K562 (cell line): ENCODE results near the gene SRGAP2B. TPM values are rescaled to one million over a fixed set of nuclear protein-coding genes. Genes with fewer than 3 reads are reported as not detected.
A peak's percentile ranks its signal among the peaks of the same experiment; 100 is the strongest.
"Not testable (repeated sequence)": the region's sequence is repeated elsewhere in the genome, so short reads cannot be mapped to it uniquely, and the experiment has no call there.

Experiments
- ATAC-seq: fragments of 200-7000 bp; cut with Tn5 transposase; 3 replicates; pipeline ENCODE4 v1.9.1; 2020; ENCODE audit warnings: moderate library complexity
- BruUV-seq: library from RNA; stranded (reverse); fragments of 400-500 nt; replicated peaks from 2 replicates; lab custom pipeline; 2021; lab: Mats Ljungman, UMichigan
- CTCF ChIA-PET: fragments of 300-600 bp; formaldehyde crosslinking; extraction: SDS; loops from one replicate; lab custom pipeline; 2021; ENCODE audit warnings: low intra/inter-chr PET ratio; lab: Yijun Ruan, JAX
- POLR2A ChIA-PET: fragments of 300-600, 350-650 bp; sonication (Branson Sonifier 250); formaldehyde crosslinking; extraction: SDS; loops from one replicate; lab custom pipeline; 2021; ENCODE audit warnings: antibody characterized with exemption, inconsistent platforms; lab: Yijun Ruan, JAX
- DNase-seq, 4 experiments: peaks; one replicate each; pipeline versions ENCODE4 v3.0.0 to v3.0.0-alpha.2; 2011 to 2018; ENCODE audit warnings: low spot score in 3 of 4, mixed read lengths in 3 of 4; ENCODE audit errors: extremely low read depth in 1 of 4
- FAIRE-seq: peaks from 2 replicates; lab custom pipeline; 2011; peaks lifted over from hg19 to GRCh38; lab: Jason Lieb, UNC
- H2AFZ ChIP-seq: 2 replicates; pipeline ENCODE4 v1.6.0; 2011; ENCODE audit warnings: low read depth, low read length, control low read depth, inconsistent platforms
- H3K27ac ChIP-seq: fragments of 200-600 bp; 3 replicates; pipeline ENCODE4 v1.8.0; 2011; ENCODE audit warnings: low read depth, mild to moderate bottlenecking, control low read depth, inconsistent platforms, low read length, moderate library complexity, mixed read lengths; ENCODE audit errors: extremely low read depth
- H3K27me3 ChIP-seq, 2 experiments: fragments of 300-600 bp in 1 of 2; 2 replicates in 1 of 2; 3 replicates in 1 of 2; pipeline versions ENCODE4 v1.6.0 to v1.8.0; 2011; ENCODE audit warnings: inconsistent platforms in 2 of 2, low read length in 2 of 2, mild to moderate bottlenecking in 1 of 2, mixed read lengths in 1 of 2, moderate library complexity in 1 of 2; ENCODE audit not compliant: control insufficient read depth in 2 of 2, insufficient read depth in 2 of 2
- H3K36me3 ChIP-seq: fragments of 300-600 bp; 3 replicates; pipeline ENCODE4 v1.8.0; 2011; ENCODE audit warnings: mild to moderate bottlenecking, low read length, inconsistent platforms; ENCODE audit not compliant: control insufficient read depth, insufficient read depth
- H3K4me1 ChIP-seq, 2 experiments: fragments of 200-600 bp in 1 of 2; replicated peaks in 1 of 2; 2 replicates in 1 of 2; 3 replicates in 1 of 2; pipeline versions ENCODE4 v1.5.1 to v1.8.0; 2011; ENCODE audit warnings: inconsistent platforms in 2 of 2, low read length in 2 of 2, mild to moderate bottlenecking in 1 of 2, mixed read lengths in 1 of 2, moderate library complexity in 1 of 2; ENCODE audit not compliant: control insufficient read depth in 2 of 2, insufficient read depth in 2 of 2
- H3K4me2 ChIP-seq: 2 replicates; pipeline ENCODE4 v1.6.1; 2011; ENCODE audit warnings: low read length, control low read depth, inconsistent platforms, mixed read lengths; ENCODE audit not compliant: insufficient read depth
- H3K4me3 ChIP-seq: fragments of 200-600 bp; sonication (generic), shearing (Covaris generic); 2 replicates; pipeline ENCODE4 v1.5.1; 2016; ENCODE audit warnings: control low read depth, inconsistent platforms
- H3K79me2 ChIP-seq: fragments of 200-600 bp; 3 replicates; pipeline ENCODE4 v1.8.0; 2011; ENCODE audit warnings: low read length, inconsistent platforms; ENCODE audit not compliant: control insufficient read depth, insufficient read depth
- H3K9ac ChIP-seq, 2 experiments: 2 replicates each; pipeline versions ENCODE4 v1.6.0 to v1.6.1; 2011; ENCODE audit warnings: low read depth in 2 of 2, low read length in 2 of 2, control low read depth in 1 of 2, inconsistent platforms in 1 of 2, mild to moderate bottlenecking in 1 of 2, mixed read lengths in 1 of 2; ENCODE audit not compliant: insufficient read depth in 1 of 2
- H3K9me1 ChIP-seq: one replicate; pipeline ENCODE4 v1.6.0; 2011; ENCODE audit warnings: inconsistent platforms, mild to moderate bottlenecking, low read length, moderate library complexity; ENCODE audit not compliant: control insufficient read depth, insufficient read depth
- H3K9me3 ChIP-seq: replicated peaks from 2 replicates; pipeline ENCODE4 v1.5.1; 2011; ENCODE audit warnings: low read depth, low read length, inconsistent platforms; ENCODE audit not compliant: control insufficient read depth, insufficient read depth
- H4K20me1 ChIP-seq: replicated peaks from 2 replicates; pipeline ENCODE4 v1.6.1; 2011; ENCODE audit warnings: low read length, inconsistent platforms, mixed read lengths; ENCODE audit not compliant: control insufficient read depth, insufficient read depth
- WGBS: fragments of 100-300 bp; shearing (Covaris generic); methylation state at CpG from one replicate; pipeline ENCODE4 v1.1.6; 2016; ENCODE audit warnings: low coverage, mixed read lengths; ENCODE audit not compliant: insufficient coverage; ENCODE audit errors: missing lambda C conversion rate; 5-methylcytosine and 5-hydroxymethylcytosine counted together
- in situ Hi-C: fragments of 300-500 bp; cut with MboI; formaldehyde crosslinking; loops from 4 replicates; pipeline ENCODE4 v1.15.0; 2018; ENCODE audit warnings: inconsistent platforms, mixed read lengths
- intact Hi-C: fragments of 100-400 bp; cut with micrococcal nuclease; formaldehyde crosslinking; loops from 2 replicates; pipeline ENCODE4 v1.14.2; 2022
- polyA plus RNA-seq, 8 experiments: library from polyadenylated mRNA; depleted of rRNA in 4 of 8; stranded (reverse) in 5 of 8; unstranded in 3 of 8; fragments of >200 nt; fragmentation: Nextera tagmentation in 2 of 8; fragmentation: Illumina TruSeq in 1 of 8; extraction: Ambion mirVana in 2 of 8; extraction: Trizol in 1 of 8; gene quantifications; 2 replicates each; pipeline versions ENCODE4 v1.2.1 to v1.2.3, GENCODE V29; 2011 to 2014; ENCODE audit warnings: inconsistent platforms in 1 of 8, missing spikeins in 1 of 8
- total RNA-seq, 7 experiments: library from RNA; depleted of rRNA in 6 of 7; stranded (reverse); fragments of >200 nt in 6 of 7; fragmentation: Illumina TruSeq in 2 of 7; extraction: Trizol in 2 of 7; gene quantifications; 2 replicates each; pipeline versions ENCODE4 v1.2.1 to v1.2.3, GENCODE V29; 2011 to 2021; ENCODE audit warnings: low replicate concordance in 1 of 7
- TF ChIP-seq, protein P1 (sequence below): fragments of 200-800 bp; sonication (Bioruptor generic); IDR thresholded peaks from 2 replicates; pipeline ENCODE4 v1.6.1; 2017; ENCODE audit warnings: missing genetic modification characterization, missing compliant biosample characterization
- TF ChIP-seq, protein P2 (sequence below): IDR thresholded peaks from 2 replicates; pipeline ENCODE4 v1.6.1; 2016; ENCODE audit warnings: missing genetic modification characterization, missing compliant biosample characterization

The SRGAP2B gene
- total and polyA plus RNA-seq, 9 of the 15 experiments (the other 6 are each of a cell fraction or from before 2014, with no cell fraction given) = 2.5 to 17.6 (median 4.0) TPM

DNA sequence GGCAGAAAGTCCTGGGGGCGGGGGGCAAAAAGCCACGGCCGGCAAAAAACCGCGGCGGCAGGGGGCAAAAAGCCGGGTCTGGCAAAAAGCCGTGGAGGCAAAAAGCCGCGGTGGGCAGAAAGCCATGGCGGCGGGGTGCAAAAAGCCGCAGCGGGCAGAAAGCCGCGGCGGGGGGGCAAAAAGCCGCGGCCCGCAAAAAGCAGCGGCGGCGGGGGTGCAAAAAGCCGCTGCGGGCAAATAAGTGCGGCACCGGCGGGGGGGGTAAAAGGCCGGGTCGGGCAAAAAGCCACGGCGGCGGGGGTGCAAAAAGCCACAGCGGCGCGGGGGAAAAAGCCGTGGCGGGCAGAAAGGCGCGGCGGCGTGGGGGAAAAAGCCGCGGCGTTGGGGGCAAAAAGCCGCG, 212.1 kb downstream of the SRGAP2B start:
- 0% methylated on average over 2 of the region's 47 CpGs for WGBS
- intact Hi-C loops, H3K4me1 ChIP-seq, H3K27ac ChIP-seq, H2AFZ ChIP-seq, in situ Hi-C loops, H3K36me3 ChIP-seq, FAIRE-seq, H3K27me3 ChIP-seq, ATAC-seq, H4K20me1 ChIP-seq, H3K9me1 ChIP-seq, H3K79me2 ChIP-seq, CTCF ChIA-PET, POLR2A ChIA-PET, H3K9me3 ChIP-seq, H3K4me2 ChIP-seq, BruUV-seq: not testable (repeated sequence)
- TF ChIP-seq, protein P1, sequence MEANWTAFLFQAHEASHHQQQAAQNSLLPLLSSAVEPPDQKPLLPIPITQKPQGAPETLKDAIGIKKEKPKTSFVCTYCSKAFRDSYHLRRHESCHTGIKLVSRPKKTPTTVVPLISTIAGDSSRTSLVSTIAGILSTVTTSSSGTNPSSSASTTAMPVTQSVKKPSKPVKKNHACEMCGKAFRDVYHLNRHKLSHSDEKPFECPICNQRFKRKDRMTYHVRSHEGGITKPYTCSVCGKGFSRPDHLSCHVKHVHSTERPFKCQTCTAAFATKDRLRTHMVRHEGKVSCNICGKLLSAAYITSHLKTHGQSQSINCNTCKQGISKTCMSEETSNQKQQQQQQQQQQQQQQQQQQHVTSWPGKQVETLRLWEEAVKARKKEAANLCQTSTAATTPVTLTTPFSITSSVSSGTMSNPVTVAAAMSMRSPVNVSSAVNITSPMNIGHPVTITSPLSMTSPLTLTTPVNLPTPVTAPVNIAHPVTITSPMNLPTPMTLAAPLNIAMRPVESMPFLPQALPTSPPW (CRISPR knock-in tag) = peak; percentile 66
- TF ChIP-seq, protein P2, sequence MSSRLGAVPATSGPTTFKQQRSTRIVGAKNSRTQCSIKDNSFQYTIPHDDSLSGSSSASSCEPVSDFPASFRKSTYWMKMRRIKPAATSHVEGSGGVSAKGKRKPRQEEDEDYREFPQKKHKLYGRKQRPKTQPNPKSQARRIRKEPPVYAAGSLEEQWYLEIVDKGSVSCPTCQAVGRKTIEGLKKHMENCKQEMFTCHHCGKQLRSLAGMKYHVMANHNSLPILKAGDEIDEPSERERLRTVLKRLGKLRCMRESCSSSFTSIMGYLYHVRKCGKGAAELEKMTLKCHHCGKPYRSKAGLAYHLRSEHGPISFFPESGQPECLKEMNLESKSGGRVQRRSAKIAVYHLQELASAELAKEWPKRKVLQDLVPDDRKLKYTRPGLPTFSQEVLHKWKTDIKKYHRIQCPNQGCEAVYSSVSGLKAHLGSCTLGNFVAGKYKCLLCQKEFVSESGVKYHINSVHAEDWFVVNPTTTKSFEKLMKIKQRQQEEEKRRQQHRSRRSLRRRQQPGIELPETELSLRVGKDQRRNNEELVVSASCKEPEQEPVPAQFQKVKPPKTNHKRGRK (tag) = 0 out of 2 replicates have a peak, but pooled peaks have one; percentile 28
- Histone ChIP-seq H3K4me3 (peak overlapping the region; percentile 57), H3K9ac (peak overlapping the region in 1 of 2 experiments; percentile 74; a peak in 3 of 4 replicates)
- DNase-seq = peak in 1 of 4 experiments; percentile 23

DNA sequence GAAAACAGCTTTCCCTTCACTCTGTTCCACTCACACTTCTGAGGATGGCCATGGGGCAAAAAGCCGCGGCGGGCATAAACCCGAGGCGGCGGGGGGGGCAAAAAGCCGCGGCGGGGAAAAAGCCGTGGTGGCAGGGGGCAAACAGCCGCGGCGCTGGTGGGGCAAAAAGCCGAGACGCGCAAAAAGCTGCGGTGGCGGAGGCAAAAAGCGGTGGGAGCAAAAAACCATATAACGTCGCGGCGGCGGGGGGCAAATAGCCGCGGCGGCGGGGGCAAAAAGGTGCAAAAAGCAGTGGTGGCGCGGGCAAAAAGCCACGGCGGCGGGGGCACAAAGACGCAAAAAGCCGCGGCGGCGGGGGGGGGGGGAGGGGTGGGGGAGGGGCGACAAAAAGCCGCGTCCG, 212.8 kb downstream of the SRGAP2B start:
- not testable (repeated sequence) for H3K4me2 ChIP-seq, H3K9ac ChIP-seq

DNA sequence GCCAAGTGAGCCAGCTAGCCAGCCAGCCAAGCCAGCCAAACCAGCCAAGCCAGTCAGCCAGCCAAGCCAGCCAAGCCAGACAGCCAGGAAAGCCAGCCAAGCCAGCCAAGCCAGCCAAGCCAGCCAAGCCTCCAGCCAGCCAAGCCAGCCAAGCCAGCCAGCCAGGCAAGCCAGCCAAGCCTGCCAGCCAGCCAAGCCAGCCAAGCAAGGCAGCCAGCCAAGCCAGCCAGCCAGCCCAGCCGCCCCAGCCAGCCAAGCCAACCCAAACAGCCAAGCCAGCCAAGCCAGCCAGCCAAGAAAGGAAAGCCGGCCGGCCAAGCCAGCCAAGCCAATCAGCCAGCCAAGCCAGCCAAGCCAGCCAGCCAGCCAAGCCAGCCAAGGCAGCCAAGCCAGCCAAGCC, 236.5 kb downstream of the SRGAP2B start:
- H3K27ac ChIP-seq, DNase-seq, in situ Hi-C loops, POLR2A ChIA-PET, H3K27me3 ChIP-seq, H3K4me3 ChIP-seq, H3K9ac ChIP-seq, H3K9me1 ChIP-seq, H3K4me1 ChIP-seq, H3K36me3 ChIP-seq, H4K20me1 ChIP-seq, H3K4me2 ChIP-seq, H2AFZ ChIP-seq, ATAC-seq, CTCF ChIA-PET, intact Hi-C loops, H3K79me2 ChIP-seq, H3K9me3 ChIP-seq, BruUV-seq, FAIRE-seq: not testable (repeated sequence)
- 0% methylated on average over 2 of the region's 3 CpGs for WGBS

More for the DNA sequence above, 212.8 kb downstream of the SRGAP2B start:
- CTCF ChIA-PET, POLR2A ChIA-PET, in situ Hi-C loops, H3K79me2 ChIP-seq, H3K27me3 ChIP-seq, H3K27ac ChIP-seq, H3K4me1 ChIP-seq, H3K9me3 ChIP-seq, H2AFZ ChIP-seq, BruUV-seq, intact Hi-C loops, H4K20me1 ChIP-seq, H3K4me3 ChIP-seq, FAIRE-seq, ATAC-seq, H3K36me3 ChIP-seq, DNase-seq, H3K9me1 ChIP-seq: not testable (repeated sequence)
- no CpG with 5 or more reads among the region's 42 CpGs for WGBS
